ENCODE data around the gene AGBL4.
A peak's percentile ranks its signal among the peaks of the same experiment; 100 is the strongest.

The AGBL4 gene

DNA sequence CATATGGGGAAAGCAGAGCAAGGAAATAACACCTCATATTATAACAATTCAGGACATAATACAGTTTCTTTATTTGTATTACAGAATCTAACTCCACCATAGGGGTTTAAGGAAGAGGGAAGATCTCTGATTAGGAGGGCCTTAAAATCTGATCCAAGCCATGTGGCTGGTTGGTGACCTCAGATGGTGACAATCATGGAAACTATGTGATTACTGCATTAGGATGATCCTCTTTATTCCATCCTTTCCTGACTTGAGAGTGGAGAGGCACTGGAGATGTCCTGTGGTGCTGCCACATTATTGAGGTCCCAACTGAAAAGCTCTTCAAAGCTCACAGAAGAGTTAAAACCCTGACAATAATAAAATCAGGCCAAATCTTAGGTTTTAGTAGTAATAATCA is 1078.9 kb downstream of the AGBL4 start:
- H3K9me3 ChIP-seq (ENCODE audit: severe bottlenecking) = no peaks in the 10 kb centered on the region
- peak; percentile 41 for DNase-seq
- H3K36me3 ChIP-seq = no peaks in the 10 kb centered on the region
- H3K4me3 ChIP-seq (ENCODE audit: low read depth, low read length) = no peak overlapping the region
- H3K27ac ChIP-seq = no peak overlapping the region
- TF ChIP-seq, protein P1, sequence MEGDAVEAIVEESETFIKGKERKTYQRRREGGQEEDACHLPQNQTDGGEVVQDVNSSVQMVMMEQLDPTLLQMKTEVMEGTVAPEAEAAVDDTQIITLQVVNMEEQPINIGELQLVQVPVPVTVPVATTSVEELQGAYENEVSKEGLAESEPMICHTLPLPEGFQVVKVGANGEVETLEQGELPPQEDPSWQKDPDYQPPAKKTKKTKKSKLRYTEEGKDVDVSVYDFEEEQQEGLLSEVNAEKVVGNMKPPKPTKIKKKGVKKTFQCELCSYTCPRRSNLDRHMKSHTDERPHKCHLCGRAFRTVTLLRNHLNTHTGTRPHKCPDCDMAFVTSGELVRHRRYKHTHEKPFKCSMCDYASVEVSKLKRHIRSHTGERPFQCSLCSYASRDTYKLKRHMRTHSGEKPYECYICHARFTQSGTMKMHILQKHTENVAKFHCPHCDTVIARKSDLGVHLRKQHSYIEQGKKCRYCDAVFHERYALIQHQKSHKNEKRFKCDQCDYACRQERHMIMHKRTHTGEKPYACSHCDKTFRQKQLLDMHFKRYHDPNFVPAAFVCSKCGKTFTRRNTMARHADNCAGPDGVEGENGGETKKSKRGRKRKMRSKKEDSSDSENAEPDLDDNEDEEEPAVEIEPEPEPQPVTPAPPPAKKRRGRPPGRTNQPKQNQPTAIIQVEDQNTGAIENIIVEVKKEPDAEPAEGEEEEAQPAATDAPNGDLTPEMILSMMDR (IDR thresholded peaks at IDR 0.05; ENCODE audit: low read depth, low read length) = no peak
- H3K27me3 ChIP-seq (ENCODE audit: insufficient read depth, low read depth, severe bottlenecking) = no peaks in the 10 kb centered on the region

DNA sequence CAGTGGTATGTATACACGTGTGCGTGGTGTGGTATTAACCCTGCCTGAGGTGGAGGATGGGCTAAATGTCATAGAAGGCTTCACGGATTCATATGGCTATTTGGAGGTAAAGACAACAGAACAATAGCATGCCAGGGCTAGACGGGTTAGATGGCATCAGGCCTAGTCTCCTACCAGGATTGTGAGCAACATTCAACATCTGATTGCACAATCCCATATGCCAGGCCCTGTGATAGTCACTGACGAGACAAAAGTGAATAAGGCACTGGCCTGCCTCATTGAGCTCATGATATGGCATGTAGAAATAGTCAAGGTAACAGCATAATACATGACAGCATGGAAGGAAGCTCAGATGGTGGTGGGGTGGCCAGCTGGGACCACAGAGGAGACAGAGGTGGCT is 1079.9 kb downstream of the AGBL4 start:
- no peaks in the 10 kb centered on the region for H3K9me3 ChIP-seq (ENCODE audit: severe bottlenecking)
- no peaks in the 10 kb centered on the region for H3K36me3 ChIP-seq
- TF ChIP-seq, protein P1 (IDR thresholded peaks at IDR 0.05; ENCODE audit: low read depth, low read length) = no peak
- no peak overlapping the region for H3K4me3 ChIP-seq (ENCODE audit: low read depth, low read length)
- H3K27me3 ChIP-seq (ENCODE audit: insufficient read depth, low read depth, severe bottlenecking) = no peaks in the 10 kb centered on the region
- no peak overlapping the region for H3K27ac ChIP-seq
- DNase-seq = no peak

DNA sequence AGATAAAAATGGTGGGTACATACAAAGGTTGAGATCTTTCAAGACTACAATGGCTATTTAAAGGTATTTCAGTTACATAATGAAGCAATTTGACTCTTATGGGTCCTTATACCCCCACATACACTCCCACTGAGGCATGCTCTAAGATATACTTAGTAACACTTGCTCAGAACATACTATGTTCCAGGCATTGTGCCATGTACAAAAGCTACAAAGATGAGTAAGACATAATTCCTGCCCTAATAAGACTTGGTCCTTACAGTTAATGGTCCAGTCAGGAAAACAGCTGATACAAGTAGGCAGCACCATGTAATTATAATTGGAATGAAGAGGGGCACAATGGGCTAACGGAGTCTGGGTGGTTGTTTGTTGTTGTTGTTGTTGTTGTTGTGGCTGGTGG is 1080.4 kb downstream of the AGBL4 start:
- no peak for DNase-seq
- Histone ChIP-seq H3K9me3 (ENCODE audit: severe bottlenecking) (no peaks in the 10 kb centered on the region), H3K27ac (no peak overlapping the region), H3K36me3 (no peaks in the 10 kb centered on the region), H3K27me3 (ENCODE audit: insufficient read depth, low read depth, severe bottlenecking) (no peaks in the 10 kb centered on the region), H3K4me3 (ENCODE audit: low read depth, low read length) (no peak overlapping the region)
- TF ChIP-seq, protein P1 (IDR thresholded peaks at IDR 0.05; ENCODE audit: low read depth, low read length) = no peak

DNA sequence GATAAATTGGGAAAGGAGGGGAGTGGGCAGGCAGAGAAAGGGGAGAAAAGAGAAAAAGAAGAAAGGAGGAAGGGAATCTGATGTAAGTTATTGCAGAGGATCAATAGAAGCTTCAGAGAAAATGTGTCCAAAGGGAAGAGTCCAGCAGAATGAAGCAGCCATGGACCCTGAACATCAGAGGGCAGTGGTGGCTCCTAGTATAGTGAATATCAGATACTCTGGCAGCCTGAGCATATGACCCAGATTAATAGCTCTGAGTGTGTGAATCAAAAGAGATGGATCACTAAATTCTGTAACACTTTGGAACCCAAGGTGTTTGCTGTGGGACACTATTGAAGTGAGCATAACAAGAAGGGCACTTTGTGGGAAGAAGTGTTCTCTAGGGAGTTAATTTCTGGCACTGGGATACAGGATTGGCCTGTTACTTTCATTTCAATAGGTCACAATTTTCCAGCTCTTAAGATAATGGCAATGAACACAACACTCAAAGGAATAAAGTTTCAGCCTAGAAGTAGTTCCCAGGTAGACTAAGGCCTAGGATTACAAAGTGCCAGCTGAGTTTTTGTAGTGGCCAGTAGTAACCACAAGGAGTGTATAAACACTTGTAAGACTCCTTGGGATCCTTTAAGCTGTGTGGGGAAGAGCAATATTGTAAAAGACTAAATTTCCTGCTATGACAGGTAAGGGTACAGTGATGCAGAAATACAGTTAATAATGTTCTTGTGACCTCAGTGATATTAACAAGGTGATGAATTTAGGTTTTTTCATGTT is 1082.6 kb downstream of the AGBL4 start:
- TF ChIP-seq, protein P1 (IDR thresholded peaks at IDR 0.05; ENCODE audit: low read depth, low read length) = 0 out of 2 replicates have a peak, but pooled peaks have one; percentile 5
- DNase-seq = no peak
- Histone ChIP-seq H3K4me3 (ENCODE audit: low read depth, low read length) (no peak overlapping the region), H3K27ac (no peak overlapping the region), H3K36me3 (no peaks in the 10 kb centered on the region), H3K27me3 (ENCODE audit: insufficient read depth, low read depth, severe bottlenecking) (no peaks in the 10 kb centered on the region), H3K9me3 (ENCODE audit: severe bottlenecking) (no peaks in the 10 kb centered on the region)

DNA sequence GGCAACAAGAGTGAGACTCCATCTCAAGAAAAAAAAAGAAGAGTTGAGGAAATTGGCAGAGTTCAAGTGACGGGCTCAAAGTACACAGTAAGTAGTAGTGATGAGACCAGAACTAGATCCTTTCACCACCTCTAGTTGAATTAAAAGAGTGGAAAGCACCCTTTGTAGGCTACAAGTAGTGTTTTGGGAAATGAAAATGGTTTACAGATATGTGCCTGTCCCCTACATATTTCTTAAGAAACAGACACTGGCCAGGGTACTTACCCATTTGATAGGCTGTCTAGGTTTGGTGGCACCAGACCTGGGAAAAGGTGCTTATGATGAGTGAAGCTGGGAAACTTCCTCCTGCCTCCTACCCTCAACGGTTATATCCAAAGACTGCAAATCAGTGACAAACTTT is 1083.4 kb downstream of the AGBL4 start:
- no peaks in the 10 kb centered on the region for H3K9me3 ChIP-seq (ENCODE audit: severe bottlenecking)
- no peaks in the 10 kb centered on the region for H3K27me3 ChIP-seq (ENCODE audit: insufficient read depth, low read depth, severe bottlenecking)
- TF ChIP-seq, protein P1 (IDR thresholded peaks at IDR 0.05; ENCODE audit: low read depth, low read length) = no peak
- H3K27ac ChIP-seq = no peak overlapping the region
- no peaks in the 10 kb centered on the region for H3K36me3 ChIP-seq
- H3K4me3 ChIP-seq (ENCODE audit: low read depth, low read length) = no peak overlapping the region
- no peak for DNase-seq

DNA sequence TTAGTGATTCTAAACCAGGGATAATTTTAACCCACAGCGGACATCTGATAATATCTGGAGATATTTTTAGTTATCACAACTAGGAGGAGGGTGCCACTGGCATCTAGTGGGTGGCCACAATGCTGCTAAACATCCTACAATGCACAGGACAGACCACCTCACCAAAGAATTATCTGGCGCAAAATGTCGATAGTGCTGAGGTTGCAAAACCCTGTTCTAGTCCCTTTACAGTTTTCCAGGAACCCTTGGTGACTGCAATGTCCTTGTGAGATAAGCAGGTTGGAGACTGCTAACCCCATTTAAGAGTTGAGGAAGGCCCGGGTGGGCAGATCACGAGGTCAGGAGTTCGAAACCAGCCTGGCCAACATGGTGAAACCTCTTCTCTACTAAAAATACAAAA is 1083.9 kb downstream of the AGBL4 start:
- DNase-seq = no peak
- Histone ChIP-seq H3K9me3 (ENCODE audit: severe bottlenecking) (no peaks in the 10 kb centered on the region), H3K4me3 (ENCODE audit: low read depth, low read length) (no peak overlapping the region), H3K36me3 (no peaks in the 10 kb centered on the region), H3K27ac (no peak overlapping the region), H3K27me3 (ENCODE audit: insufficient read depth, low read depth, severe bottlenecking) (no peaks in the 10 kb centered on the region)
- TF ChIP-seq, protein P1 (IDR thresholded peaks at IDR 0.05; ENCODE audit: low read depth, low read length) = no peak
